HAP-1 (cell line): Measurements from ENCODE around the gene SUPT16H.

ENCODE experiments used
- DNase-seq, 2 experiments: peaks; one replicate each; pipeline ENCODE4 v3.0.0-alpha.2; 2016 to 2020; ENCODE audit warnings: low spot score in 2 of 2
- H3K27me3 ChIP-seq: fragments of 250-450 bp; sonication (Bioruptor Pico); 2 replicates; pipeline ENCODE4 v1.5.1; 2020; ENCODE audit warnings: low read depth, mild to moderate bottlenecking, moderate library complexity
- H3K36me3 ChIP-seq: fragments of 250-450 bp; sonication (Bioruptor Pico); replicated peaks from 2 replicates; pipeline ENCODE4 v1.5.1; 2020; ENCODE audit warnings: mild to moderate bottlenecking
- H3K4me1 ChIP-seq: fragments of 250-450 bp; sonication (Bioruptor Pico); 2 replicates; pipeline ENCODE4 v1.5.1; 2020; ENCODE audit warnings: mild to moderate bottlenecking
- H3K4me3 ChIP-seq: fragments of 250-450 bp; sonication (Bioruptor Pico); 2 replicates; pipeline ENCODE4 v1.5.1; 2020; ENCODE audit warnings: mild to moderate bottlenecking, moderate library complexity
- H3K9me3 ChIP-seq: fragments of 250-450 bp; sonication (Bioruptor Pico); 2 replicates; pipeline ENCODE4 v1.5.1; 2020; ENCODE audit warnings: mild to moderate bottlenecking, moderate library complexity
- in situ Hi-C: fragments of 300-500 bp; cut with MboI; formaldehyde crosslinking; loops from 3 replicates; pipeline ENCODE4 v1.14.3; 2020; ENCODE audit warnings: low sequenced_read_pairs, inconsistent platforms, mixed read lengths

SUPT16H gene

DNA sequence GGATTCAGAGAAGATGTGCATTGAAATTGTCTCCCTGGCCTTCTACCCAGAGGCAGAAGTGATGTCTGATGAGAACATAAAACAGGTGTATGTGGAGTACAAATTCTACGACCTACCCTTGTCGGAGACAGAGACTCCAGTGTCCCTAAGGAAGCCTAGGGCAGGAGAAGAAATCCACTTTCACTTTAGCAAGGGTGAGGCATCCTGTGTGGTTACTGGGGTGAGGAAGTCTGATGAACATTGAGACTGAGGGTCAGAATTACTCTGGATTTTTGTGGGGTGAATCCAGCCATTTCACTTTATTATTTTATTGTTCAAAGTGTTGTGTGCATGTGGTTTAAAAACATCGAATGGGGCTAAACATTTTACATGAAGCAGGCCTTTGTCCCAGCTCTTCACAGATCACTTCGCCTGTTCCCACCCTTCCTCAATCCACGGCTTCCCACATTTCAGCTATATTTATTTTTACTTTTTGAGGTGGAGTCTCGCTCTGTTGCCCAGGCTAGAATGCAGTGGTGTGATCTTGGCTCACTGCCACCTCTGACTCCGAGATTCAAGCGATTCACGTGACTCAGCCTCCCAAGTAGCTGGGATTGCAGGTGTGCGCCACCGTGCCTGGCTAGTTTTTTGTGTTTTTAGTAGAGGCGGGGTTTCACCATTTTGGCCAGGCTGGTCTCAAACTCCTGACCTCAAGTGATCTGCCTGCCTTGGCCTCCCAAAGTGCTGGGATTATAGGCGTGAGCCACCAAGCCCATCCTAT is 40.6 kb downstream of the SUPT16H start:
- no peaks in the 10 kb centered on the region for H3K27me3 ChIP-seq
- no peaks in the 10 kb centered on the region for H3K9me3 ChIP-seq
- DNase-seq: no peak
- in situ Hi-C loops: no loop called here
- H3K4me3 ChIP-seq: no peak overlapping the region
- peaks cover 12% of the 10 kb centered on the region for H3K4me1 ChIP-seq
- no peaks in the 10 kb centered on the region for H3K36me3 ChIP-seq

DNA sequence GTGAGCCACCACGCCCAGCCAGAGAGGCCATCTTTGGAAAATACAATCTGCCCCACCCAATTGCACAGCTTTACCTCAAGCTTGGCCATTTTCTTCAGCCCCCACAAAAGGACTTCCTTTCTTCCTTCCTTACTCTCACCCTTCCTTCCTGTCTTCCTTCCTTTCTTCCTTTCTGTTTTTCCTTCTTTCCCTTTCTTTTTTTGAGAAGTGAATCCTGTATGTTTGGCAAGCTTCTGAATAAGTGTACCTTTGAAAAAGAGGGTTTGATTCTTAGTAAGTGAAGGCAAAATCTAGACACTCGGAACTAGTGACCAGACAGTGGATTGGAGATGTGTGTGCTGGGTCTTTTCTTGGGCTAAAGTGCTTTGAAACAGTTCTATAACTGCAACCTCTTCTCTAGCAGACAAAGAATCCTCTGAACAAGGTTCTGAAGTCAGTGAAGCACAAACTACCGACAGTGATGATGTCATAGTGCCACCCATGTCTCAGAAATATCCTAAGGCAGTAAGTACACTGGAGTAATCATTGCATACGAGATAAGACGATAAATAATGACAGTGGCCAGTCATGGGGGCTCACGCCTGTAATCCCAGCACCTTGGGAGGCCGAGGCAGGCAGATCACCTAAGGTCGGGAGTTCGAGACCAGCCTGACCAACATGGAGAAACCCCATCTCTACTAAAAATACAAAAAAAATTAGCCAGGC is 49.5 kb downstream of the SUPT16H start:
- Histone ChIP-seq H3K4me3 (no peak overlapping the region), H3K36me3 (no peaks in the 10 kb centered on the region), H3K4me1 (no peaks in the 10 kb centered on the region), H3K27me3 (no peaks in the 10 kb centered on the region), H3K9me3 (no peaks in the 10 kb centered on the region)
- in situ Hi-C loops: no loop called here
- no peak for DNase-seq

DNA sequence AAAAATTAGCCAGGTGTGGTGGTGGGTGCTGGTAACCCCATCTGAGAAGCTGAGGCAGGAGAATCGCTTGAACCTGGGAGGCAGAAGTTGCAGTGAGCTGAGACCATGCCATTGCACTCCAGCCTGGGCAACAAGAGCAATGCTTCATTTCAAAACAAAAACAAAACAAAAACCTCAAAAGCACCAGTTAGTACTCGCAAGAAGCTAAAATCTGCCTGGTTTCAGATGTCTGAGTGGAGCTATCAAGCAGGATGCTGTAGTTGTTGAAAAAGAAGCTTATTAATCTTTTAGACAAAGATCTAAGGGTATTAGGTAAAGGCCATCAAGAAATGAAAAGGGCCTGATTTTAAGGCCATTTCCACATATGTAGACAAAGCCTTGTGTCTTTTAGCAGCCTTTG is 50.9 kb downstream of the SUPT16H start:
- H3K9me3 ChIP-seq: no peaks in the 10 kb centered on the region
- no peaks in the 10 kb centered on the region for H3K36me3 ChIP-seq
- no peak for DNase-seq
- in situ Hi-C loops: no loop called here
- H3K27me3 ChIP-seq: no peaks in the 10 kb centered on the region
- H3K4me3 ChIP-seq: no peak overlapping the region
- no peaks in the 10 kb centered on the region for H3K4me1 ChIP-seq

DNA sequence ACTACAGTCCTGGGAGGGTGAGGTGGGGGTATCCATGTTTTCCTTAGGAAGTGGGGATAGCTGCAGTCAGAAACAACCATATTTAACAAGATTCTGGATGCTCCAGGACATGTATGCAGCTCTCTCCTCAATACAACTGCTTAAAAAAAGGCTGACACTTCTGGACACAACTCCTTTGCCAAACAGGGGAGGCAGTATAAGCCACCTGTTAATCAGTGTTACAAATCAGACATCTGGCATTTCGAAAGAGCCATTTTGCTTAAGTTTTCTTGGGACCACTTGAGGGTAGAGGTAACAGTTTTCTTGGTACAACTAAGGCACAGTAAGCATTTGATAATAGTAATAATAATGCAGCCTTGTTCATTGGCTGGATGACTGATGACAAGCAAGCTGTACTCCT is 56.8 kb downstream of the SUPT16H start:
- H3K36me3 ChIP-seq: no peaks in the 10 kb centered on the region
- DNase-seq: no peak
- in situ Hi-C loops: no loop called here

GRCh38 chr14:21322716-21323115 is 61.1 kb downstream of the SUPT16H start:
- DNase-seq: no peak
- H3K36me3 ChIP-seq: no peaks in the 10 kb centered on the region
- H3K9me3 ChIP-seq: no peaks in the 10 kb centered on the region
- H3K27me3 ChIP-seq: no peaks in the 10 kb centered on the region; the same call in 1 of the 2 replicates
- in situ Hi-C loops: no loop called here
- H3K4me3 ChIP-seq: no peak overlapping the region
- peaks cover 6% of the 10 kb centered on the region for H3K4me1 ChIP-seq

More for the DNA sequence above, 56.8 kb downstream of the SUPT16H start:
- H3K27me3 ChIP-seq: no peaks in the 10 kb centered on the region
- no peaks in the 10 kb centered on the region for H3K9me3 ChIP-seq
- no peak overlapping the region for H3K4me3 ChIP-seq
- no peaks in the 10 kb centered on the region for H3K4me1 ChIP-seq

GRCh38 chr14:21320913-21321312 is 62.9 kb downstream of the SUPT16H start:
- H3K4me3 ChIP-seq: no peak overlapping the region
- H3K4me1 ChIP-seq: peaks cover 6% of the 10 kb centered on the region
- no peak for DNase-seq
- no peaks in the 10 kb centered on the region for H3K9me3 ChIP-seq
- in situ Hi-C loops: no loop called here
- H3K36me3 ChIP-seq: no peaks in the 10 kb centered on the region
- no peaks in the 10 kb centered on the region; the same call in 1 of the 2 replicates for H3K27me3 ChIP-seq

DNA sequence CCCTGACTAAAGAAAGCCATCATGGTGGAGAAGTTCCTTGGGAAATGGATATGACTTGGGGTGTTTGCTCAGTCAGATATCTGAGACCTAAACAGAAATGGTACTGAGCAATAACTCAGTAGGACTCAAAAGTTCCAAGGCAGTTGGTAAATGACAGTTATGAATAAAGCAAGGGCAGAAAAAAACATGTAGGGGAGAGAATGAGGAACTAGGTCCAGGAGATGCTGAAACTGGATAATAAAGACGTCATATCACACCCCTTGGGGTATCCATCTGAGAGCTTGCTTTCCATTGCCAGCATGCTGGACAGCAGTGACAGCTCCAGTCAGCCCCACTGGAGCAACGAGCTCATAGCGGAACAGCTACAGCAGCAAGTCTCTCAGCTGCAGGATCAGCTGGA is 66.4 kb downstream of the SUPT16H start:
- no peaks in the 10 kb centered on the region for H3K36me3 ChIP-seq
- no peaks in the 10 kb centered on the region; the same call in 1 of the 2 replicates for H3K27me3 ChIP-seq
- in situ Hi-C loops: no loop called here
- H3K9me3 ChIP-seq: no peaks in the 10 kb centered on the region
- DNase-seq: no peak
- H3K4me1 ChIP-seq: peaks cover 6% of the 10 kb centered on the region
- H3K4me3 ChIP-seq: no peak overlapping the region

GRCh38 chr14:21313512-21313911 is 70.3 kb downstream of the SUPT16H start:
- Histone ChIP-seq H3K36me3 (no peaks in the 10 kb centered on the region), H3K27me3 (no peaks in the 10 kb centered on the region; the same call in 1 of the 2 replicates), H3K4me1 (peaks cover 7% of the 10 kb centered on the region), H3K9me3 (no peaks in the 10 kb centered on the region), H3K4me3 (no peak overlapping the region)
- in situ Hi-C loops: no loop called here
- no peak for DNase-seq

GRCh38 chr14:21311614-21312013 is 72.2 kb downstream of the SUPT16H start:
- DNase-seq: no peak
- no peaks in the 10 kb centered on the region for H3K9me3 ChIP-seq
- no peak overlapping the region for H3K4me3 ChIP-seq
- H3K4me1 ChIP-seq: peaks cover 19% of the 10 kb centered on the region
- no peaks in the 10 kb centered on the region for H3K36me3 ChIP-seq
- no peaks in the 10 kb centered on the region for H3K27me3 ChIP-seq
- in situ Hi-C loops: no loop called here

GRCh38 chr14:21309956-21310355 is 73.9 kb downstream of the SUPT16H start:
- peaks cover 19% of the 10 kb centered on the region for H3K4me1 ChIP-seq
- in situ Hi-C loops: no loop called here
- no peaks in the 10 kb centered on the region for H3K27me3 ChIP-seq
- no peaks in the 10 kb centered on the region for H3K36me3 ChIP-seq
- no peaks in the 10 kb centered on the region for H3K9me3 ChIP-seq
- no peak overlapping the region for H3K4me3 ChIP-seq
- no peak for DNase-seq

DNA sequence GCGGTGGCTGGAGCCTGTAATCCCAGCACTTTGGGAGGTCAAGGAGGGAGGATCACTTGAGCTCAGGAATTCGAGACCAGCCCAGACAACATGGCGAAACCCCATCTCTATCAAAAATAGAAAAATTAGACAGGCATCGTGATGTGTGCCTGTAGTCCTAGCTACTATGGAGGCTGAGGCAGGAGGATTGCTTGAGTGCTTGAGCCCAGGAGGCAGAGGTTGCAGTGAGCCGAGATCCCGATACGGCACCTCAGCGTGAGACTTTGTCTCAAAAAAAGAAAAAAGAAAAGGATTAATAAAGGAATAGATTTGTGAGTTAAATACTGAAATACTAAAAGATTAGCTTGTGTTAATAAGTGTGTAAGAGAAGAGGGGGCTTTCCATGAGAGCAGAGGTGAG is 74.6 kb downstream of the SUPT16H start:
- H3K4me1 ChIP-seq: peaks cover 19% of the 10 kb centered on the region

GRCh38 chr14:21308479-21309237 is 75.2 kb downstream of the SUPT16H start:
- H3K9me3 ChIP-seq: no peaks in the 10 kb centered on the region
- peak; percentile 95 to 99 for DNase-seq
- in situ Hi-C loops: no loop called here
- peaks cover 19% of the 10 kb centered on the region for H3K4me1 ChIP-seq
- no peaks in the 10 kb centered on the region for H3K36me3 ChIP-seq
- no peaks in the 10 kb centered on the region for H3K27me3 ChIP-seq
- H3K4me3 ChIP-seq: peak overlapping the region; percentile 32

More for the DNA sequence above, 74.6 kb downstream of the SUPT16H start:
- Histone ChIP-seq H3K27me3 (no peaks in the 10 kb centered on the region), H3K4me3 (peak overlapping the region; percentile 22), H3K36me3 (no peaks in the 10 kb centered on the region), H3K9me3 (no peaks in the 10 kb centered on the region)
- DNase-seq: peak in 1 of 2 experiments; percentile 5
- in situ Hi-C loops: no loop called here

DNA sequence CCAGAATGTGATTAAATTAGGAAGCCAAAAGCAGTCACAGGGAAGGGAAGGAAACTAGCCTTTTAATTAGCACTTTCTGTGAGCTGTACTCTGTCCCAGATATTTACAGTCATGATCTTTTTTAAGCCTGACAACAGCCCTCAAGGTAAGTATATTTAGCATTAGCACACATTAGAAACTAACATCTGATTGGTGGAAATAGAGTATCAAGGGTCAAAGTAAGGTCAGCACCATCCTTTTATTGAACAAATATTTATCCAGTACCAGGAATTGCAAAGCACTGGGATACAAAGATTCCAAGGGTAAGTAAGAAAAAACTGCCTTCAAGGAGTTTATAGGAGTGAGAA is 75.7 kb downstream of the SUPT16H start:
- no peaks in the 10 kb centered on the region for H3K9me3 ChIP-seq
- H3K4me1 ChIP-seq: peaks cover 19% of the 10 kb centered on the region
- DNase-seq: no peak
- H3K27me3 ChIP-seq: no peaks in the 10 kb centered on the region
- H3K4me3 ChIP-seq: peak overlapping the region; percentile 32
- in situ Hi-C loops: no loop called here
- no peaks in the 10 kb centered on the region for H3K36me3 ChIP-seq

DNA sequence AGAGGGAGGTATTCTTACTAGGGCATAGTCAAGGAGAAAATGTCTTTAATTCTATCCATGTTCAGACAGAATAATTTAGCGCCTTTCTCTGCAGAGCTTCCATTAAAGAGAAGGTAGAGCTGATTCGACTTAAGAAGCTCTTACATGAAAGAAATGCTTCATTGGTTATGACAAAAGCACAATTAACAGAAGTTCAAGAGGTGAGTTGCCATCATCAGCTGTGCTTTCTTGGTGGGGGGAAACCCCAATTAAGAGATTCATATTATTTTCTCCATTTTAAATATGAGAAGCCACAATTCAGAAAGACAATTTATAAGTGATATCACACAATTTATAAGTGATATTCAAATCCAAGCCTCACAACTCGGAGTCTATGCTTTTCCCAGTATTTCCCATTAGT is 76.2 kb downstream of the SUPT16H start:
- H3K36me3 ChIP-seq: no peaks in the 10 kb centered on the region
- H3K4me3 ChIP-seq: no peak overlapping the region; the same call in 1 of the 2 replicates
- H3K9me3 ChIP-seq: no peaks in the 10 kb centered on the region
- in situ Hi-C loops: no loop called here
- peaks cover 19% of the 10 kb centered on the region for H3K4me1 ChIP-seq
- H3K27me3 ChIP-seq: no peaks in the 10 kb centered on the region
- DNase-seq: no peak
